Activated naive CD4-positive, alpha-beta T cell treated with Interleukin-2 at 50 U/mL for 16 hours (primary cell): ENCODE measurements around the gene GET3.
A peak's percentile ranks its signal among the peaks of the same experiment; 100 is the strongest.
"Not testable (repeated sequence)": the region's sequence is repeated elsewhere in the genome, so short reads cannot be mapped to it uniquely, and the experiment has no call there.

Experiments
- DNase-seq: peaks from one replicate; pipeline ENCODE4 v3.0.0-alpha.2; 2020

Gene GET3

GRCh38 chr19:12736995-12737834, at the start of gene GET3:
Gene GET3 (plus strand): TSS chr19:12737497. CDS start chr19:12737506, 9 bp downstream.
- DNase-seq: peak; percentile 83

- no peak for DNase-seq
Measured at GRCh38 chr19:12689012-12689411, 48.3 kb upstream of the GET3 start.

GRCh38 chr19:12689581-12690216, 47.6 kb upstream of the GET3 start:
- DNase-seq: no peak

- no peak for DNase-seq
Measured at GRCh38 chr19:12692960-12693359, 44.3 kb upstream of the GET3 start.

GRCh38 chr19:12694641-12695040, 42.7 kb upstream of the GET3 start:
- DNase-seq: no peak

GRCh38 chr19:12695096-12695495, 42.2 kb upstream of the GET3 start:
- no peak for DNase-seq

- no peak for DNase-seq
Measured at GRCh38 chr19:12695514-12695913, 41.8 kb upstream of the GET3 start.

- no peak for DNase-seq
Measured at GRCh38 chr19:12695997-12696365, 41.3 kb upstream of the GET3 start.

GRCh38 chr19:12696366-12697335, 40.6 kb upstream of the GET3 start, which contains the start of gene FBXW9:
Gene FBXW9 (minus strand): TSS chr19:12696631. CDS start chr19:12696581, 50 bp downstream.
- peak; percentile 99 for DNase-seq

- not testable (repeated sequence) for DNase-seq
Measured at GRCh38 chr19:12697425-12697824, 39.9 kb upstream of the GET3 start.

- no peak for DNase-seq
Measured at GRCh38 chr19:12698138-12698537, 39.2 kb upstream of the GET3 start.

- no peak for DNase-seq
Measured at GRCh38 chr19:12701596-12702282, 35.6 kb upstream of the GET3 start.

- DNase-seq: no peak
Measured at GRCh38 chr19:12703046-12703445, 34.3 kb upstream of the GET3 start.

GRCh38 chr19:12705169-12705568, 32.1 kb upstream of the GET3 start:
- DNase-seq: no peak

GRCh38 chr19:12705654-12706331, 31.5 kb upstream of the GET3 start:
- no peak for DNase-seq

- DNase-seq: no peak
Measured at GRCh38 chr19:12706332-12706718, 31.0 kb upstream of the GET3 start.

- DNase-seq: no peak
Measured at GRCh38 chr19:12708641-12709040, 28.7 kb upstream of the GET3 start.

GRCh38 chr19:12711187-12711586, 26.1 kb upstream of the GET3 start:
- DNase-seq: no peak

GRCh38 chr19:12712077-12712476, 25.2 kb upstream of the GET3 start:
- DNase-seq: peak; percentile 20

- DNase-seq: not testable (repeated sequence)
Measured at GRCh38 chr19:12713304-12713703, 24.0 kb upstream of the GET3 start.

- DNase-seq: no peak
Measured at GRCh38 chr19:12715102-12715501, 22.2 kb upstream of the GET3 start.

GRCh38 chr19:12715929-12716328, 21.4 kb upstream of the GET3 start:
- DNase-seq: no peak
